HFFc6 (cell line): ENCODE measurements around the gene SLC43A3. TPM values are rescaled to one million over a fixed set of nuclear protein-coding genes. Genes with fewer than 3 reads are reported as not detected.

Experiments
- DNase-seq: peaks from one replicate; pipeline ENCODE4 v3.0.0-alpha.2; 2018
- H3K27ac Mint-ChIP-seq: 2 replicates; pipeline ENCODE4 v1.8.0; 2020; ENCODE audit warnings: mild to moderate bottlenecking, mixed read lengths
- H3K27me3 Mint-ChIP-seq: 2 replicates; pipeline ENCODE4 v1.8.0; 2021; ENCODE audit warnings: mild to moderate bottlenecking, moderate library complexity, mixed read lengths; ENCODE audit not compliant: insufficient read depth
- H3K36me3 Mint-ChIP-seq: 2 replicates; pipeline ENCODE4 v1.8.0; 2021; ENCODE audit warnings: low read depth, mixed read lengths
- H3K4me1 Mint-ChIP-seq: 2 replicates; pipeline ENCODE4 v1.8.0; 2020; ENCODE audit warnings: low read depth, mixed read lengths
- H3K4me3 Mint-ChIP-seq: 2 replicates; pipeline ENCODE4 v1.8.0; 2020; ENCODE audit warnings: mild to moderate bottlenecking, moderate library complexity, mixed read lengths
- H3K9me3 Mint-ChIP-seq: 2 replicates; pipeline ENCODE4 v1.8.0; 2020; ENCODE audit warnings: mild to moderate bottlenecking, mixed read lengths
- total RNA-seq, 6 experiments: library from RNA; stranded (reverse); fragmentation: NEBNext Ultra II Directional; extraction: Animal tissue kit (Norgen Biotek cat#: 25700); gene quantifications; 2 replicates in 1 of 6; 3 replicates in 5 of 6; pipeline ENCODE4 v1.2.3, GENCODE V29; 2021
- TF ChIP-seq, protein P1 (sequence below): fragments of 200-600 bp; sonication (generic); IDR thresholded peaks from 2 replicates; pipeline ENCODE4 v1.5.0; 2021; ENCODE audit warnings: antibody characterized with exemption, mild to moderate bottlenecking

The SLC43A3 gene
- total RNA-seq, 6 experiments from 2014 or later, result 2.1 to 18.7 (median 15.8) TPM

DNA sequence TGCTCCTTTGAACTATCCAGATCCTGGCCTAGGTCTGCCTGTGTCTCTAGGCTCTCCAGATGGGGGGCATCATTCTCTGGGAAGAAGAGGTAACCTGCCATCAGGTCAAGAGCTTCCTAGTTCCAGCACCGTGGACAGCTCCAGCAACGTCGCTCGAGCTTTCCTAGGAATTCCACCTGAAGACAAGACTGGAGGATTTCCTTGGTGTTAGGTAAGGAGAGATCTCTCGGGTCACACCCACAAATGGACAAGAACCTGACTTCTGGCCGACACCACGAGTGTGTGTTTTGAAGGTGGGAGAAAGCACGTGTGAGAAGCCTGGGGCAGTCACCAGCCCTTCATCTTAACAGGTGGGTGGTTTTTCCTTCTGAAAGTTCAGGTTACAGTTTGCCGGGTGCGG lies 47.2 kb downstream of the SLC43A3 start:
- Mint-ChIP-seq H3K4me1 (no peaks in the 10 kb centered on the region), H3K4me3 (no peak overlapping the region), H3K9me3 (no peaks in the 10 kb centered on the region), H3K27me3 (peaks cover 33% of the 10 kb centered on the region), H3K27ac (no peak overlapping the region), H3K36me3 (no peaks in the 10 kb centered on the region)
- TF ChIP-seq, protein P1, sequence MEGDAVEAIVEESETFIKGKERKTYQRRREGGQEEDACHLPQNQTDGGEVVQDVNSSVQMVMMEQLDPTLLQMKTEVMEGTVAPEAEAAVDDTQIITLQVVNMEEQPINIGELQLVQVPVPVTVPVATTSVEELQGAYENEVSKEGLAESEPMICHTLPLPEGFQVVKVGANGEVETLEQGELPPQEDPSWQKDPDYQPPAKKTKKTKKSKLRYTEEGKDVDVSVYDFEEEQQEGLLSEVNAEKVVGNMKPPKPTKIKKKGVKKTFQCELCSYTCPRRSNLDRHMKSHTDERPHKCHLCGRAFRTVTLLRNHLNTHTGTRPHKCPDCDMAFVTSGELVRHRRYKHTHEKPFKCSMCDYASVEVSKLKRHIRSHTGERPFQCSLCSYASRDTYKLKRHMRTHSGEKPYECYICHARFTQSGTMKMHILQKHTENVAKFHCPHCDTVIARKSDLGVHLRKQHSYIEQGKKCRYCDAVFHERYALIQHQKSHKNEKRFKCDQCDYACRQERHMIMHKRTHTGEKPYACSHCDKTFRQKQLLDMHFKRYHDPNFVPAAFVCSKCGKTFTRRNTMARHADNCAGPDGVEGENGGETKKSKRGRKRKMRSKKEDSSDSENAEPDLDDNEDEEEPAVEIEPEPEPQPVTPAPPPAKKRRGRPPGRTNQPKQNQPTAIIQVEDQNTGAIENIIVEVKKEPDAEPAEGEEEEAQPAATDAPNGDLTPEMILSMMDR, result no peak
- DNase-seq, result no peak

DNA sequence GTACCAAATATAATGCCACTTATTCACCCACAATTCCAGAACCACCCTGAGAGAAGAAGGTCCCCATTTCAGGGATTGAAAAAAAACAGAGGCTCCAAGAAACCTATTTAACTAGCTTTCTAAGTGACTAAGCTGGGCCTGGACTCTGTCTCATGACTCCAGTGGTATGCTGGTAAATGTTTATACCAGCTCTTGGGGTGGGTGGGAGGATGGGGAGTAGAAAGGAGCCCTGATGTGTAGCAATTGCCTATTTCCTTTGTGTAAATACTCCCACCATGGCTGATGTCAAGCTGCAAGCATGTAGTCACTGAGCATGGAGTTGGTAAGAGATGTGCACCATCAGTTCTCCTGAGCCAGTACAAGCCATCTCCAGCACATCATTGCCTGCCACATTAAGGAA lies 48.7 kb downstream of the SLC43A3 start:
- no peaks in the 10 kb centered on the region for H3K36me3 Mint-ChIP-seq
- no peaks in the 10 kb centered on the region for H3K9me3 Mint-ChIP-seq
- no peaks in the 10 kb centered on the region for H3K4me1 Mint-ChIP-seq
- TF ChIP-seq, protein P1, result no peak
- H3K4me3 Mint-ChIP-seq, result no peak overlapping the region
- no peak overlapping the region for H3K27ac Mint-ChIP-seq
- H3K27me3 Mint-ChIP-seq, result peaks cover 26% of the 10 kb centered on the region
- DNase-seq, result no peak

DNA sequence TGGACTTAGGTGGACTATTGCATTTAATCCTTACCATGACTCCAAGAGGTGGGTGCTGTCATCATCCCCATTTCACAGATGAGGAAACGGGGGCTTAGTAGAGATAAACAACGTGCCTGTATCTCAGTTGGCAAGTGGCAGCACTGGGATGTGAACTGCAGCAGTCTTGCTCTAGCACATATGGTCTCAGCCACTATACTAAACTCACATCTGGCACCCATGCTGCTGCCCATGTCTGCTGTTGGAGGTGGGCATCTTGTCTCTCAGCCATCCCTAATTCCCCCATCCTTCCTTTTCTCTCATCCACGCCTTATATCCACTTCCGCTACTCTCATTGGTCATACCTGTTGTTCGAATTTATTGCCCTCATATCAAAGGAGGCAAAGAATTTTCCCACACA lies 49.8 kb downstream of the SLC43A3 start:
- Mint-ChIP-seq H3K4me3 (no peak overlapping the region), H3K4me1 (no peaks in the 10 kb centered on the region), H3K36me3 (no peaks in the 10 kb centered on the region), H3K9me3 (no peaks in the 10 kb centered on the region), H3K27ac (no peak overlapping the region), H3K27me3 (peaks cover 17% of the 10 kb centered on the region)
- TF ChIP-seq, protein P1, result no peak
- no peak for DNase-seq

DNA sequence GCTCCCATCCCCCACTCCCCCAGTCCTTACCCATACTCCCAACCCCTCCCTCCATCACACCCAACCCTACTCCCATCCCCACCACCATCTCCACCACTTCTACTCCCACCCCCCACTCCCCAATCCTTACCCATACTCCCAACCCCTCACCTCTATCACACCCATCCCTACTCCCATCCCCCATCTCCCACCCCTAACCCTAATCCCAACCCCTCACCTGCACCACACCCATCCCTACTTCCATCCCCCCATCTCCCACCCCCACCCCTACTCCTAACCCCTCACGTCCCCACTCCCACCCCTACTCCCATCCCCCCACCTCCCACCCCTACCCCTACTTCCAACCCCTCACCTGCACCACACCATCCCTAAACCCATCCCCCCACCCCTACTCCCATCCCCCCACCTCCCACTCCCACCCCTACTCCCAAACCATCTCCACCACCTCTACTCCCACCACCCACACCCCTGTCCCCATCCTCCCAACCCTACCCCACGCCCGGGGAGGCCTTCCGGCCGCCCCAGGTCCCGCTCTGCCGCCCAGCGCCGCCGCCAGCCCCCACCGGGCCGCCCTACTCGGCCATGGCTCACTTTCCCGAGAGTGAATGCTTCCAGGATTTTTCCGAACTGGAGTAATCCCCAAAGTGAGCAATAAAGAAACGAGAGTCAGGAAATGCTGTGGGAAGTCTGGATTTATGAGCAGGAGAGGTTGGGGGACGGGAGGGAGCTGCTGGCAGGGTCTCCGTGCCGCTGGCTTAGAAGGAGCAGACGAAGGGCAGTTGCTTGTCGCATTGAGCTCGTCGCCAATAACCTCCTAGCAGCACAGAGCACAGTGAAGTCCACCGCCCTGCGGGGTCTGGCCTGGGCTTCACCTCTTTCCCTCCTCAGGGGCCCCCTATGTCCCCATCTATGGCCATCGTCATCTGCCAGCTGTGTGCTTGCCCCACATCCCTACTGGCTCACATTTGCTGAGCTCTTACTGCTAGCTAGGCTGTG lies 50.5 kb downstream of the SLC43A3 start:
- no peak for DNase-seq
- TF ChIP-seq, protein P1, result no peak
- H3K9me3 Mint-ChIP-seq, result no peaks in the 10 kb centered on the region
- no peak overlapping the region for H3K4me3 Mint-ChIP-seq
- H3K36me3 Mint-ChIP-seq, result no peaks in the 10 kb centered on the region
- H3K4me1 Mint-ChIP-seq, result no peaks in the 10 kb centered on the region
- peaks cover 13% of the 10 kb centered on the region for H3K27me3 Mint-ChIP-seq
- H3K27ac Mint-ChIP-seq, result no peak overlapping the region

DNA sequence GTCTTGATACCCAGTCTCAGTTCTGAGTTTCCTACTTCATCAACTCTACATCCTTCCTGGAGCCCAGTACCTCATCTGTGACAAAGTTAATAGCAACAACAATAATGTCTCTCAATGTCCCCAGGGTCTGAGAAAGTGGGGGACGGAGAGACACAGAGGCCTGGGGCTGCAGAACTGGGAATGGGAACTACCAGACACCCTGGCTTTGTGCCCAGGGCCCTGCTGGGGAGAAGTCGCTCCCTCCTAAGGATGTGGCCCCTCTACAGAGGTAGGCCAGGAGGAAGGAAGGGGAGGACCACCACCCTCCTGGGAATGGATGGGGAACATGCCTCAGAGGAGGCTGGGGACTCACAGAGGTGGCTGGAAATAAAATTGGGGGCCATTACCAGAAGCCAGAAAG lies 51.4 kb downstream of the SLC43A3 start:
- Mint-ChIP-seq H3K4me3 (no peak overlapping the region), H3K4me1 (peaks cover 7% of the 10 kb centered on the region), H3K36me3 (no peaks in the 10 kb centered on the region), H3K9me3 (no peaks in the 10 kb centered on the region), H3K27me3 (peaks cover 12% of the 10 kb centered on the region), H3K27ac (no peak overlapping the region)
- no peak for DNase-seq
- TF ChIP-seq, protein P1, result no peak
